HFF-Myc (cell line): ENCODE results near the gene ILF3.

ENCODE experiments used
- DNase-seq: peaks from one replicate; pipeline ENCODE4 v3.0.0-alpha.2; 2011; ENCODE audit warnings: low read depth; ENCODE audit errors: extremely low read depth
- H3K4me3 ChIP-seq: replicated peaks from 2 replicates; pipeline ENCODE4 v1.5.1; 2011; ENCODE audit warnings: low read depth, mild to moderate bottlenecking, control low read depth, low read length
- TF ChIP-seq, protein P1 (sequence below): IDR thresholded peaks from 2 replicates; pipeline ENCODE4 v1.5.1; 2012; ENCODE audit warnings: mild to moderate bottlenecking, low read depth, low read length, control low read depth; ENCODE audit errors: missing control alignments

ILF3 gene

DNA sequence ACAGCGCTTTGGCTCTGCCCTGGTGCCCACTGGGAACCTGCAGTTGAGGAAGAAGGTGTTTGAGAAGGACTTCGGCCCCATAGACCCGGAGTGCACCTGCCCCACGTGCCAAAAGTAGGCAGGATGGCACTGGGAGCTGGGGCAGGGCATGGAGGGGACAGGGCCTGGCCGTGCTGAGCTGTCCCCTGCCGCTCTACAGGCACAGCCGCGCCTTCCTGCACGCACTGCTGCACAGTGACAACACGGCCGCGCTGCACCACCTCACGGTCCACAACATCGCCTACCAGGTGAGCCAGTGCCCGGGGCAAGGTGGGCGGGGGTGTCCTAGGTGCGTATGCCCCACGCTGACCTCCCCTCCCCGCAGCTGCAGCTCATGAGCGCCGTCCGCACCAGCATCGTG is 58.6 kb downstream of the ILF3 start:
- no peak for DNase-seq
- TF ChIP-seq, protein P1, sequence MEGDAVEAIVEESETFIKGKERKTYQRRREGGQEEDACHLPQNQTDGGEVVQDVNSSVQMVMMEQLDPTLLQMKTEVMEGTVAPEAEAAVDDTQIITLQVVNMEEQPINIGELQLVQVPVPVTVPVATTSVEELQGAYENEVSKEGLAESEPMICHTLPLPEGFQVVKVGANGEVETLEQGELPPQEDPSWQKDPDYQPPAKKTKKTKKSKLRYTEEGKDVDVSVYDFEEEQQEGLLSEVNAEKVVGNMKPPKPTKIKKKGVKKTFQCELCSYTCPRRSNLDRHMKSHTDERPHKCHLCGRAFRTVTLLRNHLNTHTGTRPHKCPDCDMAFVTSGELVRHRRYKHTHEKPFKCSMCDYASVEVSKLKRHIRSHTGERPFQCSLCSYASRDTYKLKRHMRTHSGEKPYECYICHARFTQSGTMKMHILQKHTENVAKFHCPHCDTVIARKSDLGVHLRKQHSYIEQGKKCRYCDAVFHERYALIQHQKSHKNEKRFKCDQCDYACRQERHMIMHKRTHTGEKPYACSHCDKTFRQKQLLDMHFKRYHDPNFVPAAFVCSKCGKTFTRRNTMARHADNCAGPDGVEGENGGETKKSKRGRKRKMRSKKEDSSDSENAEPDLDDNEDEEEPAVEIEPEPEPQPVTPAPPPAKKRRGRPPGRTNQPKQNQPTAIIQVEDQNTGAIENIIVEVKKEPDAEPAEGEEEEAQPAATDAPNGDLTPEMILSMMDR = no peak
- no peak overlapping the region for H3K4me3 ChIP-seq

DNA sequence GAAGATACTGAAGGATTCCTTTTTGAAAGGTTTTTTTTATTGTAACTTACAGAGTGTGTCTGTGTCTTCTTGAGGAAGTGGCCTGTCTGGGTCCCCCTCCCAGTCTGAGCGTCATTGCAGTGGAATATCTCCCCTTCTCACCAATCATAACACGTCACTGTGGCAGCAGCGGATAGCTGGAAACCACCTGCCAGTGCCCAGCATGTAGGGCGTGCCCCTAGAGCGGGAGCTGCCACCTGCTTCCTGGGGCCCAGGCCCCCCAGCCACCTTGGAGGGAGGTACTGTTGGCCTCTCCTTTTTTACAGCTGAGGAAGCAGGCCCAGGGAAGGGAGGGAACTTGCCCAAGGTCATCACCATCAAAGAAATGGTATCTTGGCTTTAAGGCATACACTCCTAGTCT is 59.2 kb downstream of the ILF3 start:
- TF ChIP-seq, protein P1 = no peak
- DNase-seq = no peak

GRCh38 chr19:10717054-10717355 is 62.9 kb downstream of the ILF3 start:
- H3K4me3 ChIP-seq = no peak overlapping the region
- DNase-seq = no peak
- TF ChIP-seq, protein P1 = no peak

More for the DNA sequence above, 59.2 kb downstream of the ILF3 start:
- H3K4me3 ChIP-seq = no peak overlapping the region

- DNase-seq = peak; percentile 100
- TF ChIP-seq, protein P1 = peak; percentile 83
- H3K4me3 ChIP-seq = peak within 1 kb of the TSS; percentile 64
Measured at GRCh38 chr19:10717356-10718204, 63.4 kb downstream of the ILF3 start, which contains the start of gene DNM2. TSS of gene DNM2 (plus strand) at chr19:10718079. CDS start at chr19:10718243, 164 bp downstream.

- DNase-seq = no peak
- TF ChIP-seq, protein P1 = no peak
- peak overlapping the region; percentile 64 for H3K4me3 ChIP-seq
Measured at GRCh38 chr19:10718205-10719196, 64.4 kb downstream of the ILF3 start.

GRCh38 chr19:10719466-10719961 is 65.4 kb downstream of the ILF3 start:
- H3K4me3 ChIP-seq = peak overlapping the region; percentile 64
- TF ChIP-seq, protein P1 = no peak
- DNase-seq = no peak
